ENCODE results near the gene HIVEP2. TPM values are rescaled to one million over a fixed set of nuclear protein-coding genes. Genes with fewer than 3 reads are reported as not detected.

The HIVEP2 gene
- total RNA-seq, 1 donor from 2014 or later: 18.6 TPM

GRCh38 chr6:142752348-142752747, 192.6 kb downstream of the HIVEP2 start:
- no peak for TF ChIP-seq CTCF (IDR thresholded peaks at IDR 0.05)
- intact Hi-C loops (cut with DNase I): no loop called here
- H3K9me3 ChIP-seq: no peaks in the 10 kb centered on the region

GRCh38 chr6:142751452-142751851, 193.5 kb downstream of the HIVEP2 start:
- Histone ChIP-seq H3K36me3 (peaks cover 18% of the 10 kb centered on the region), H3K27ac (no peak overlapping the region), H3K27me3 (no peaks in the 10 kb centered on the region), H3K4me3 (no peak overlapping the region), H3K9me3 (no peaks in the 10 kb centered on the region), H3K4me1 (no peaks in the 10 kb centered on the region)
- intact Hi-C loops (cut with DNase I): no loop called here
- ATAC-seq: no peak
- TF ChIP-seq CTCF (IDR thresholded peaks at IDR 0.05): no peak
- DNase-seq: no peak

More at GRCh38 chr6:142752348-142752747, 192.6 kb downstream of the HIVEP2 start:
- Histone ChIP-seq H3K36me3 (peaks cover 25% of the 10 kb centered on the region), H3K4me1 (no peaks in the 10 kb centered on the region), H3K27me3 (no peaks in the 10 kb centered on the region), H3K4me3 (no peak overlapping the region), H3K27ac (no peak overlapping the region)
- DNase-seq (no peak), ATAC-seq (no peak)

GRCh38 chr6:142750998-142751397, 194.0 kb downstream of the HIVEP2 start:
- no peaks in the 10 kb centered on the region for H3K4me1 ChIP-seq
- peaks cover 18% of the 10 kb centered on the region for H3K36me3 ChIP-seq
- H3K4me3 ChIP-seq: no peak overlapping the region
- intact Hi-C loops (cut with DNase I): no loop called here
- H3K27ac ChIP-seq: no peak overlapping the region
- ATAC-seq: no peak
- no peaks in the 10 kb centered on the region for H3K9me3 ChIP-seq
- no peak for TF ChIP-seq CTCF (IDR thresholded peaks at IDR 0.05)
- no peaks in the 10 kb centered on the region for H3K27me3 ChIP-seq
- no peak for DNase-seq

- Histone ChIP-seq H3K9me3 (no peaks in the 10 kb centered on the region), H3K27ac (no peak overlapping the region), H3K36me3 (peaks cover 10% of the 10 kb centered on the region), H3K4me1 (no peaks in the 10 kb centered on the region), H3K27me3 (no peaks in the 10 kb centered on the region), H3K4me3 (no peak overlapping the region)
- TF ChIP-seq CTCF (IDR thresholded peaks at IDR 0.05): no peak
- DNase-seq (no peak), ATAC-seq (no peak)
- intact Hi-C loops (cut with DNase I): no loop called here
Measured at GRCh38 chr6:142749556-142749955, 195.4 kb downstream of the HIVEP2 start.

- ATAC-seq: peak; percentile 59
- H3K4me1 ChIP-seq: no peaks in the 10 kb centered on the region
- no peak overlapping the region for H3K4me3 ChIP-seq
- TF ChIP-seq CTCF (IDR thresholded peaks at IDR 0.05): peak; percentile 49
- intact Hi-C loops (cut with DNase I): no loop called here
- no peaks in the 10 kb centered on the region for H3K27me3 ChIP-seq
- H3K27ac ChIP-seq: no peak overlapping the region
- no peak for DNase-seq
- no peaks in the 10 kb centered on the region for H3K9me3 ChIP-seq
- no peaks in the 10 kb centered on the region for H3K36me3 ChIP-seq
Measured at GRCh38 chr6:142746524-142746923, 198.5 kb downstream of the HIVEP2 start.

- Histone ChIP-seq H3K4me1 (no peaks in the 10 kb centered on the region), H3K27me3 (no peaks in the 10 kb centered on the region), H3K36me3 (no peaks in the 10 kb centered on the region), H3K9me3 (no peaks in the 10 kb centered on the region), H3K4me3 (no peak overlapping the region), H3K27ac (no peak overlapping the region)
- ATAC-seq (no peak), DNase-seq (no peak)
- intact Hi-C loops (cut with DNase I): no loop called here
- TF ChIP-seq CTCF (IDR thresholded peaks at IDR 0.05): no peak
Measured at GRCh38 chr6:142744836-142745235, 200.1 kb downstream of the HIVEP2 start.

Data from upper lobe of right lung (tissue), 1 donor.